T-helper 1 cell treated with Interleukin-12 subunit alpha and Interleukin-12 subunit beta and Interleukin-4 antibody, amounts not matched to agents 30 ng/mL and 1 ng/mL, for 36 hours (primary cell): ENCODE data around the gene SYNPO2L. TPM values are rescaled to one million over a fixed set of nuclear protein-coding genes. Genes with fewer than 3 reads are reported as not detected.

Experiments
- intact Hi-C: fragments of 100-400 bp; cut with micrococcal nuclease; formaldehyde crosslinking; loops from one replicate; pipeline ENCODE4 v1.15.1; 2024
- total RNA-seq: library from RNA; stranded (reverse); gene quantifications from 2 replicates; pipeline ENCODE4 v1.2.3, GENCODE V29; 2022

The SYNPO2L gene
- total RNA-seq, 1 donor from 2014 or later: 0.10 TPM

DNA sequence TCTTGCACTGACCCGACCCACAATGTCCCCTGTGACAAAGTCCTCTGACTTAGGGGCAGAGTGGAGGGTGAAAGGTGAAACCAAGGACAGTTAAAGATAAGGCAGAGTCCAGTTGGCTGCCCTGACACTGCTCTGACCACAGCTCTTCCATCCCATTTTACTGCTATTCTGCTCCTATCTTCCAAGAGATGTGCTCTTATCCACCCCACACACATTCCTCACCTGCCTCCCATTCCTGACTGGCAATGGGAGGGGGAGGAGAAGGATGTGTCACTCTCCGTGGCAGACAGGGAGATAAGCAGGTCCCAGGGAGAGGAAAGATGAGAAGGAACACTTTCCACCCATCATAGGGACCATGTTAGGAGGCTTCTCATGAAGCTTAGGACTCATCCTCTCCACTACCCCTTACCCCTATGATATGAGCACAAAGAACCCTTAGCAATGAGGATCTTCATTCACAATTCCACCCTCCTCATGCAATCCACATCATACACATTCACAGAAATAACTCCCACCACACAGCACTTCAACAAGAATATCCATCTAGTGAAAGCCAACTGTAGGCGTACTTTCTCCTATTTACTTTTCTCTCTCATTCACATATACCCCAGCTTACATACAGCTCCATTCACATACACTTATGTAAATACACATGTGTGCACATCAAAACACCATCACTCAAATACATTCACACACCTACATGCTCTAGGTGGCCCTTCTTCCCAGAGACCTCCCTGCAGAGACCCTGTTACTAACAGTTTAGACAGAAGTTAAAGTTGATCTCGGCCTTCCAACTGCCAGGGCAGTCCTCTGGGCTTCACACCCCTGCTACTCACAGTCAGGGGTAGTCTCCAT lies 6.6 kb downstream of the SYNPO2L start:
- intact Hi-C loops: no loop called here

DNA sequence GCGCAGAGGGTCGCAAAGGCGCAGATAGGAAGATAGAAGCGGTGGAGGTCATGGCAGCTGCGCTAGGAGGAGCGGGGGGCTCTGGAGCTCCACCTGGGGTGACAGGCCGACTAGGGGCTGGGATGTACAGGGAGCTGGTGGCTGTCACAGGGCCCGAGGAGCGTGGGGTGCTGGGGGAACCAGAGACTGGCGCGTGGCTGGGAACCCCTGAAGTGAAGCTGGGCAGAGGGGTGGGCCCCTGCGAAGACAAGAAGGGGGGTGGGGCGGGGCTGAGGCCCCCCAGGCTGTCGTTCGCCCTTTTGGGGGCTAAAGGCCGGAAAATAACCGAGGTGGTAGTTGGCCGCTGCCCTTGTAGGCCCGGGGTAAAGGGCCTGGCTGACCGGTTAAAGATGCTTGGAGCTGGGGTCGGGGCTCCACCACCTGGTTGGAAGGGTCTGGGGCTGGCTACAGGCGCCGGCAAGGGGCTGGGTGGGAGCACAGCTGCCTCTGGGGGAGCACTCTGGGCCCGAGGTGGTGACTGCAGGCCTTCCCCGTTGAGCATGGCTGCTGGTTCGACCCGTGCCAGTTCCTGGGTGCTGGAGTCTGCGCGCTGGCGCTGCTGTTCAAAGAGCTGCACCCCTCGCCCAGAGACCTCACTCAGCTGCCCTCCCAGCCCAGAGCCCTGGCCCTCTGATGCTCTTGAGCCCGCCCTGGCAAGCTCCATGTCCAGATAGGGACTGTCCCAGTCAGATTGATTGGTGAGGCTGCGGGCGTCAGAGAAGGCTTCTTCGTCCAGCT lies 7.8 kb downstream of the SYNPO2L start:
- intact Hi-C loops: no loop called here

DNA sequence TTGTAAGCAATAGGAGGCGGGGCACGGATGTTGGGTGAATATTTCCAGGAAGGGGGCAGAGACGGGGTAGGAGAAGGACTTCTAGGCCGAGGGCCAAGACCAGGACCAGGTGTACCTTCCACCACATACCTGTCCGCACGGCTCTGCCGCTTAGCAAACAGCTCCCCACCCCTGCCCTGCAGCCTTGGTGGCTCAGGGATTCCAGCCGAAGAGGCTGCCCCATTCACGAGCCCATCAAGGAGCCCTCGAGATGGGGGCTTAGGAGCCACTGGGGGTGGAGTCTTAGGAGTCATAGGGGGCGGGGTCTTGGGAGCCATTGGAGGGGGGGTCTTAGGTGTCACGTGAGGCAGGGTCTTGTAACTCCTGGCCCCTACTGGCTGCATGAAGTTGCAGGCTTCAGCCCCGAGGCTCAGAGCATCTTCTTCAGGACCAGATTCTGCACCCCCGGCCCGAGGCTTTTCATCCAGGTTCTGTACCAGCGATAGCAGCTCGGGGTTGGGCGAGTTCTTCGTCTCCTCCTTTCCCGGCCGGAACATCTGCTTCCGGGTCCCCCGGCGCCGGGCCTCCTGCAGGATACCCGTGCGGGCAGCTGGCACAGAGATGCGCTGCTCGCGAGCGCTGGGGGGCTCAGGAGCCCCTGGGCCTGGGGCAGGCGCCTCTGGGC lies 8.5 kb downstream of the SYNPO2L start:
- intact Hi-C loops: no loop called here

DNA sequence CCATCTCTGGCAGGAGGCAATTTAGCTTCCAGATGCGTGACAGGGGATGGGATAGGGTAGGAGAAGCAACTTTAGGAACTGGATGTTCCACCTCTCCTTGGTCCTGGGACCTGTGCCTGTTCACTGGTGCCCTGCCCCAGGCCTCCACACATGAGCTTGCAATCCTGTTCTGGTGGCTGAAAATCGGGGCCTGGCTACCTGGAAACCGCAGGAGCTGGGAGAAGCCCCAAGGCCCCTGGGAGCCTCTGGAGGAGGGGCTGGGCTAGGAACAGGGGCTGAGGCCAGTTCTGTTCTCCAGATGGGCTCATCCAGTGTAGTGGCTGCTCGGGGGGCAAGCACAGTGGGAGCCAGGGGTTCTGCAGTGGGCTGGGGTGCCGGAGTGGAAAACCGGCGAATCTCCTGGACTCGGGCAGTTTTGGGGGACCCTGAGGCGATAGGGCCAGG lies 9.2 kb downstream of the SYNPO2L start:
- intact Hi-C loops: no loop called here

DNA sequence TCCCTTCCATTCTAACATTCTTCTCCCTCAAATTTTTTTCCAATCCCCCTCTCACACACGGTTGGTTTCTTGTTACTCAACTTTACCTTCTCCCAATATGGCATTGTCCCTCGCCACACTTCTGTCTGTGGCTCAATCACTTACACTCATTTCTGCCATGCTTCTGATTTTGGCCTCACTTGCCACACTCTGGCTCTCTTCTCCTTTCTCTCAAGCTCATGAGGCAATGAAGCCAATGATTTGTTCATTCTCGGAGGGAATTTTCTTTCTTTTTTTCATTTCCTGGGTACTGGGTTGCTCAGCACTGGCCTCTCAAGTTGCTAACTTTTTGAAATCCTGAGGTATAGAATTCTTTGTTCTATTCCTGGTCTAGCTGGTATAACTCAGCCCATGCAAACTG lies 10.6 kb downstream of the SYNPO2L start:
- intact Hi-C loops: no loop called here

DNA sequence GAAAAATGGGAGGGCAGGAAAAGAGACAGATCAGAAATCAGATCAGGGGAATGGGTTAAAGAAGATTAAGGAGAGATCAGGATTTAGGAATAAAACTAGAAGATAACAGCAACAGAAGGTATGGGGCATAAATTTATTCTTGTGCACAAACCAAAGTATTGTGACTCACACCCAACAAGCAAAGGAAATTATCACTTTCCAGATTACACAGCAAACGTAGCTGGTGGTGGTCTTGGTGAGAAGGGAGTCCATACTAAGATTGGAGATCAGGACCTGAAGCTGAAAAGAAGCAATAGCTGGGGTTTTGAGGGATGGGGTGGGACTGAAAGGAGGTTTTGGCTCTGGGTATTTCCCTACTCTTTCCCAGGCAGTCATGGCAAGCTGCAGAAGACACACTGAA lies 11.1 kb downstream of the SYNPO2L start:
- intact Hi-C loops: loop anchor here (1.0 kb wide), 5 partner anchors 18 to 380 kb away; partner anchors contain the start of gene USP54

DNA sequence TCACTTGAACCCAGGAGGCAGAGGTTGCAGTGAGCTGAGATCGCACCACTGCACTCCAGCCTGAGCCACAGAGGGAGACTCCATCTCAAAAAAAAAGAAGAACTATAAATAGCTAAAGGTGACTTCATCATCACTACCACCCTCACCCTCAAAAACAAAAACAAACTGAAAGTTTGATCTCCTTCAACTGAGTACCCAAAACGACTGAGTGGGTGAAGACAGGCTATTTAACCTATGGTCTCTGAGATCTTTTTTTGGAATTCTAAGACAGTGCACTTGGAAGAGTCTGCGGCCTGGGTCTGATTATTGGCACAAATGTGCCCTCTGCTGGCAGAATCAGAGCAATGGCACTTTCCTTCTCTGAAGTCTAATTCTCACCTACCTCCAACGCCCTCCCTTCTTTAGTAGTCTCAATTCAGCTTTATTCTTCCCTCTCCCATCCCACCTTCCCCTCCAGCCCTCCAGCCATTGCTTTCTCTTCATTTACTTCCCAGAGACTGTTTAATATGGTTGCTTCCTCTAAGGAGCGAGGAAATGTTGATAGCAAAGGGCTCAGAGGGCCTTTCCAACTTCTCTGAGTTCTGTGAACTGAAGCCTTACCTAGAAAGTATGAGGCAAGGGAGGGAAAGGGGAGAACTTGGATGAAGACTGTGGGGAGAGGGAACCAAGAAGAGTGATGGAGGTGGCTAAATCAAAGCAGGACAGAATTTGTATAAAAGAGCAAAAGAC lies 11.7 kb downstream of the SYNPO2L start:
- intact Hi-C loops: loop anchor here (1.0 kb wide), 5 partner anchors 18 to 380 kb away; partner anchors contain the start of gene USP54

DNA sequence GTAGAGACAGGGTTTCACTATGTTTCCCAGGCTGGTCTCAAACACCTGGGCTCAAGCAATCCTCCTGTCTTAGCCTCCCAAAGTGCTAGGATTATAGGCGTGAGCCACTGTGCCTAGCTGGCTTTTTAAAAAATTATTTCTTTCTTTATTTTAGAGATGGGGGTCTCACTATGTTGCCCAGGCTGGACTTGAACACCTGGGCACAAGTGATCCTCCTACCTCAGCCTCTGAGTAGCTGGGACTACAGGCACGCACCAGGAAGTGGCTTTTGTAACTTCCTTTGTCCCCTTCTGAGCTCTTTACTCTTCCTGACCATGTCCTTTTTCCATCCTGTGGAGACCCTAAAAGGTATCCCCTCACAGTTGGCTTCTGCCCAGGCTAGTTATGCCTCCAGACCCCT lies 12.5 kb downstream of the SYNPO2L start:
- intact Hi-C loops: no loop called here

DNA sequence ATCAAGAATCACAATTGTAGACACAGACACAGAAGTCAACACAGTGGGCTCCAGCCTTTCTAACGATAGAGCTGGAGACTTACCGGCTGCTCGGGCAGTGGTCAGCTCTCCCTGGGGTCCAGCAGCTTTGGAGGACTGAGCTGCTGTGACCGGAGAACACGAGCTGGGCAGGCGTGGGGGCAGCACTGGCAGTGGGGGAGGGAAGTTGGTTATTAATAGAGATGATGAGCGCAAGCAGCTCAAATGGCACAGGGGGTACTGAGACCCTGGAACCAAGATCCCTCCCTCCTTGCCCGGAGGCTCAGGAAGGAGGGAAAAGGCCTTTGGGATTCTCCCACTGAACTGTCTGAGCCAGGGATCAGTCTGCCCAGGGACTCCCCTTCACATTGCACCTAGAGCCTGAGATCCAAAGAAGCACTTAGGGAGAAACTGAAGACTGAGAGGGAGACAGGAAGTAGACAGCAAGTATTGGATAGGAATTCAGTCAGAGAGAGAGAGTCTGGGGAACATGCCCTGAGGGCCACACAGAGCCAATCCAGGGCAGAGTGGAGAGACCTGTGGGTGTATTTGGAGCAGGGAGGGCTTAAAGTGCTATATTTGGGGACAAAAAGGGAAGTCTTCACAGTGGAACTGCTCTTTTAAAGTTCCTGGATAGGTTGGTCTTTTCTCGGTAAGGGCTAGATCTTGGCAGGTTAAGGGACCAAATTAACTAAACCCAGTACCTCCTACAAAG lies 14.3 kb downstream of the SYNPO2L start, which contains the start of gene MYOZ1:
TSS of gene MYOZ1 (minus strand) at position 147 of the 733 bp plus-strand sequence. CDS start 1,457 bp downstream, outside the sequence.
- intact Hi-C loops: no loop called here

DNA sequence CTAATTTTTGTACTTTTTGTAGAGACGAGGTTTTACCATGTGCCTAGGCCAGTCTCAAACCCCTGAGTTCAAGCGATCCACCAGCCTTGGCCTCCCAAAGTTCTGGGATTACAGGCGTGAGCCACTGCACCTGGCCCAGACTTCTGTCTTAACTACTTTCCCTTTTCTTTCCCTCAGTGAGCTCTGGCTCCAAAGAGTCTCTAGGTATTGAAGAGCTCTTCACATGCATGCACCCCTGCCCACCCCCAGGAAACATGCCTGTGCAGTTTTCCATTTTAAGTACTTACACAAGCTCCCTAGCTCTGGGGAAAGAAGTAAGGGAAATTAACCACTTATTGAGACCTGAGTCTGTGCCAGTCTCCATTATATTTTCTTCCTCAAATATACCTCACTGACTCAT lies 16.5 kb downstream of the SYNPO2L start:
- intact Hi-C loops: no loop called here

DNA sequence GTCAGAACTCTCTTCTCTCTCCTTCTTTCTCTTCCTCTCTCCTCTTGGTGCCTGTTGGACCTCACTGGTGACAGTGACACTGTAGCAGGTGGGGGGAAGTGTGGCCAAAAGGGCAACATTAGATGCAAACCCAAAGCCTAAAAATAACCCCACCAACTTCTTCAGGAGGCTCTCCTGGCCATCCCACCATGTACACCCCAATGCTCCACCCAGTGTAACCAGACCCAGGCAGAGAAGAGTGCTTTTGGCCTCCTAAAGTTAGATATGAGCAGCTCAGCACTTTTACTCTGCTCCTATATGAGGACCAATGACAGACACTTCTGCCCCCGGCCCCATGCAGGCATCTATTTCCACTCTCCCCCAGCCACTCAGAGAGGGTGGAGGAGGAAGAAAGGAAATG lies 20.0 kb downstream of the SYNPO2L start:
- intact Hi-C loops: no loop called here

DNA sequence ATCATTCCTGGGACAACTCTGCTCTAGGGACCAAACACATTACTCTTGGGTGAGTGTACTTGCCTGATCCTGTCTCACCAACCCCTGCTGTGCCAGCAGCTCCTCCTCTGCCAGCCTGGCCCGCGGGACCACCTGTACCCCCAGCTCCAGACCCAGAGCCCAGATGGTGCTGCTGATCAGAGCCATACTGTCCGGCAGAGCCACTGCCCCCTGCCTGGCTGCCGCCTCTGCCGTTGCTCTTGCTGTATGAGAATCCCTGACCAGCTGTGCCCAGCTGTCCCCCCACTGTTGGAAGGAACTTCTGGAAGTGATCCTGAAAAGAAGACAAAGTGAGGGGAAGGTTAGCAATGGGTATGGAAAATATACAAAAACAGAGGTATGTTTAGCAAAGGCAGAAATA lies 21.4 kb downstream of the SYNPO2L start:
- intact Hi-C loops: no loop called here

DNA sequence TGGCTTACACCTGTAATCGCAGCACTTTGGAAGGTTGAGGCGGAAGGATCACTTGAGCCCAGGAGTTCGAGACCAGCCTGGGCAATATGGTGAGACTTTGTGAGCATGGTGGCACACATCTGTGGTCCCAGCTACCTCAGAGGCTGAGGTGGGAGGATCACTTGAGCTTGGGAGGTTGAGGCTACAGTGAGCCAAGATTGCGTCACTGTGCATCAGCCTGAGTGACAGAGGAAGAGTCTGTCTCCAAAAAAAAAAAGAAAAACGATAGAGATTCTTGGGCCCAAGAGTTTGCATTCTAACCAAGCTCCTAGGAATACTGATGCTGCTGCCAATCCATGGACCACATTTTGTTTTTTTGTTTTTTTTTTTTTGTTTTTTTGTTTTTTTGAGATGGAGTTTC lies 26.7 kb downstream of the SYNPO2L start:
- intact Hi-C loops: loop anchor here (5.0 kb wide), 3 partner anchors 143 to 1272 kb away; a partner anchor contains a TSS

DNA sequence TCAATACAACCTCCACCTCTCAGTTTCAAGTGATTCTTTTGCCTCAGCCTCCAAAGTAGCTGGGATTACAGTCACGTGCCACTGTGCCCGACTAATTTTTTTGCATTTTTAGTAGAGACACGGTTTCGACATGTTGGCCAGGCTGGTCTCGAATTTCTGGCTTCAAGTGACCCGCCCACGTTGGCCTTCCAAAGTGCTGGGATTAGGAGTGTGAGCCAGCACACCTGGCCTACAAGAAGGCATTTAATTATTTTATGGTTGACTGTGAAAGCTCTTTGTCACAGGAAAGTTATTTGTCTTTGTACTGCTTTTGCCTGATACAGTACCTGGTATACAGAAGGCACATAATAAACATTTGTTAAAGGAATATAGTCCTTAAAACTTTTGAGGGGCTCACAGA lies 27.4 kb downstream of the SYNPO2L start:
- intact Hi-C loops: loop anchor here (5.0 kb wide), 3 partner anchors 144 to 1271 kb away; a partner anchor contains a TSS

DNA sequence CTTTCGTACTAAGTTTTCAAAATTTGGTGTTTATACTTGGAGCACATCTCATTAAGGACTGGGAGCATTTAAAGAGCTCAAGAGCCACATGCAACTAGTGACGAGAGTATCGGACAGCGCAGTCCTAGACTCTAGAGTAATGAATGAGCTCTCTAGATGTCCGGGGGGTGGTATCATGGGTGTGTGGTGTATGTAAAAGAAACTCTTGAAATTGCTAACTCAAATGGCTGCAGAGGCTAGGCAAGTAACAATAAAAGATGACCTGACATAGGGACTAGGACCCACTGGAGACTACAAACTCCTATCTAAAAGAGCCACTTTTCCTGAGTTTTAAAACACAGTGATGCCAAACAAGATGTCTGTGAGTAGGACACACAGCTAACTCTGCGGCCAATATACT lies 28.5 kb downstream of the SYNPO2L start:
- intact Hi-C loops: loop anchor here (2.0 to 5.0 kb wide), 4 partner anchors 145 to 1270 kb away; a partner anchor contains a TSS

DNA sequence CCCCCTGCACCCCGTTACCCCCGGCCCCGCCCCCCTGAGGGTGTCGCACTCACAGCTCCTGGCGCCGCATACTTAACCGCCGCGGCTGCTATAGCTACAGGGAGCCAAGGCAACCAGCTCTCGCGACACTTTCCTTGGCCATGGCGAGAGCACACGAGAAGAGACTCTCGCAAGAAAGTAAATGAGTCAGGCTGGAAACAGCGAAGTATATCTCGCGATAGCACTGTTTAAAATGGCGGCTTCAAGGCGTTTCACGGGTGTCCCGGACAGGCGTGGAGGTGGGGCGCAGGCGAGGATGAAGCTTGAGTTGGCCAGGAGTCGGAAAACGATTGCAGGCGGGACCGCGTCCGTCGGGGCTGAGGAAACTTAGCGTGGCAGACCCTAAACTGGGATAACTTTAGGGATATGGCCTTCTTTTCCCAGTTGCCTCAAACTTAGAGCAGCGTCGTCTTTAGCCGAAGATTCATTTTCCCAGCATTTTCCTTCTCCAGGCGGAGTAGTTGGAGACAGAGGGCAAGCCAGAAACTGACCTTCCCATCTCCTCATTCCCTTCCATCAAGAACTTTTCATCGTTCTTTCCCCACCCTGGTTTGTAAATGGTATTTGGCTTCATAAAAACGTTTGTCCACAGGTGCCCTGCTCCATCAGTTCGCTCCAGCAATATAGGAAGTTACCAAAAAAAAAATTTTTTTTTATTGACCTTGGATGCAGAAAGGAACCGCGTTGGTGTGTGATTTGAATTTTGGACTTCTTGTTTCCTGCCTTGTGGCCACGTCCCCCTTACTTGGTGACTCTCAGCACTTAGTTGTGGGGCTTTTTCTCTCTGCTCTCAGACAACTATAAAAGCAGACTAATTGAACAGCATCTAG lies 29.7 kb downstream of the SYNPO2L start:
- intact Hi-C loops: loop anchor here (1.0 to 5.0 kb wide), 15 partner anchors 18 to 1269 kb away; partner anchors contain the start of genes ANXA7, CFAP70, MRPS16 and NDST2

DNA sequence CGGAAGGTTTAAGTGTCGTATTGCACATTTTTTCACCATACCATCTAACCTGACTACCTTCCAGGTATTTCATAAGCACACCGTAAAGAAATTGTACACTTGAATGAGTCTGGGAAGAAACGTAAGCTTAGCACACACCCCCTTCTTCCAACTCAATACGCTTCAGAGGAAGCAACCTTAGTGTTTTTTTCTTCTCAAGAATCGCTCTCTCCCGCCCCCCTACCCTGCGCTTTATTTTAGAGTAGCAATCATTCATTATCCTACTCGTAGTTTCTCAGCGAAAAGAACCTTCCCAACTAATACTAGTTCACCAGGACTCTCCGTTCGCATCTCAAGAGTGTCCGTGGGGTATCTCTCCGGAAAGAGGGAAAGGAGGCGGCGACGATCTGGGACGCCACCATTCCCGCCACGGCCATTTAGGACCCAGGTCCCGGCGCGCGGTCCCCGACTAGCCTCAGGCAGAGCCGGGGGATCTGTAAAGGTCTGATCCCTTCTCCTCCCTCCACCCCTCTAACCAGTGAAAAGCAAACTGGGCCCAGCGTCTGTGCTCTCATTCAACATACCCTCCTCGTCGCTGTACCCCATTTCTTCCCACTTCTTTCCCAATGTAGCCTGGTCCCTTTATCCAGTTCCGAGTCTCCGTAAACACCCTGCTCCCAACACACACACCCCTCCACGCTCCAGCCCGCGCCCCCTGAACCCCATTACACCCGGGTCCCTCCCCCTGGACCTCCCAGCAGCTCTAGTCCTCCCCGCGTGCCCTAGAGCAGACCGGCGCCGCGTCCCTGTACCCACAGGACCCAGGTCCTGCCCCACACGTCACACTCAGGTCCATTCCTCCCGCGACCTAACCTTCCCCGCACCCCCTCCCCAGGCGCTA lies 30.6 kb downstream of the SYNPO2L start:
- intact Hi-C loops: loop anchor here (1.0 to 5.0 kb wide), 8 partner anchors 34 to 1268 kb away; partner anchors contain the start of genes ANXA7, MRPS16, P4HA1 and USP54

DNA sequence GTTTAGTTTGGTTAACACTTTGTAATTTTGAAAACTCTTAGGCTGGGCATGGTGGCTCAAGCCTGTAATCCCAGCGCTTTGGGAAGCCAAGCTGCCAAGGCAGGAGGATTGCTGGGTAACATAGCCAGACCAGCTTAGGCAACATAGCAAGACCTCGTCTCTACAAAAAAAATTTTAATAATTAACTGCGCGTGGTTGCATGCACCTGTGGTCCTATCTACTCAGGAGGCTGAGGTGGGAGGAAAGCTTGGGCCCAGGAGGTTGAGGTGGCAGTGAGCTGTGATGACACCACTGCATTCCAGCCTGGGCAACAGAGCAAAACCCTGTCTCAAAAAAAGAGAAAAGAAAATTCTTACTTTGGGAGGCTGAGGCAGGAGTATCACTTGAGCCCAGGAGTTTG lies 32.8 kb downstream of the SYNPO2L start:
- intact Hi-C loops: no loop called here
